ENCODE data around the gene CNGB1.

DNA sequence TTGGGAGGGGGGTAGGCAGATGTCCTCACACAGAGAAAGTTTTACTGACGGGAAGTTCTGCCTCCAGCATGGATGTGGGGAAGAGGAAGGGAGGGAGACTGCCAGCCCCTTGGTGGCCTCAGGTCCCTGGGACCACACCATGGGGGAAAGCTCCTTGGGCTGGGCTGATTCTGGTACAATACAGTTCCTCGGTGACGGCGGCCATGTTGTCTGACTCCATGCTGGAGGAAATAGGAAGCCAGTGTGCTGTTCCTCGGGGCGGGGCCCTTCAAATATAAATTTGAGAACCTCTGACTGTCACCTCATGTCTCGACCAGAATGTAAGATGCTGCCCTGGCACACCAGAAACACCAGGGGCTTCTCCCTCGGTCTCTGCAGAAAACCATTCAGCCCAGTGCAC, 66.8 kb downstream of the CNGB1 start:
- TF ChIP-seq, protein P1, sequence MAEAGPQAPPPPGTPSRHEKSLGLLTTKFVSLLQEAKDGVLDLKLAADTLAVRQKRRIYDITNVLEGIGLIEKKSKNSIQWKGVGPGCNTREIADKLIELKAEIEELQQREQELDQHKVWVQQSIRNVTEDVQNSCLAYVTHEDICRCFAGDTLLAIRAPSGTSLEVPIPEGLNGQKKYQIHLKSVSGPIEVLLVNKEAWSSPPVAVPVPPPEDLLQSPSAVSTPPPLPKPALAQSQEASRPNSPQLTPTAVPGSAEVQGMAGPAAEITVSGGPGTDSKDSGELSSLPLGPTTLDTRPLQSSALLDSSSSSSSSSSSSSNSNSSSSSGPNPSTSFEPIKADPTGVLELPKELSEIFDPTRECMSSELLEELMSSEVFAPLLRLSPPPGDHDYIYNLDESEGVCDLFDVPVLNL (CRISPR knock-in tag; IDR thresholded peaks at IDR 0.05; ENCODE audit: borderline replicate concordance, low read depth) = no peak
- TF ChIP-seq, protein P2, sequence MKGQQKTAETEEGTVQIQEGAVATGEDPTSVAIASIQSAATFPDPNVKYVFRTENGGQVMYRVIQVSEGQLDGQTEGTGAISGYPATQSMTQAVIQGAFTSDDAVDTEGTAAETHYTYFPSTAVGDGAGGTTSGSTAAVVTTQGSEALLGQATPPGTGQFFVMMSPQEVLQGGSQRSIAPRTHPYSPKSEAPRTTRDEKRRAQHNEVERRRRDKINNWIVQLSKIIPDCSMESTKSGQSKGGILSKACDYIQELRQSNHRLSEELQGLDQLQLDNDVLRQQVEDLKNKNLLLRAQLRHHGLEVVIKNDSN (CRISPR knock-in tag; IDR thresholded peaks at IDR 0.05) = no peak
- TF ChIP-seq, protein P3, sequence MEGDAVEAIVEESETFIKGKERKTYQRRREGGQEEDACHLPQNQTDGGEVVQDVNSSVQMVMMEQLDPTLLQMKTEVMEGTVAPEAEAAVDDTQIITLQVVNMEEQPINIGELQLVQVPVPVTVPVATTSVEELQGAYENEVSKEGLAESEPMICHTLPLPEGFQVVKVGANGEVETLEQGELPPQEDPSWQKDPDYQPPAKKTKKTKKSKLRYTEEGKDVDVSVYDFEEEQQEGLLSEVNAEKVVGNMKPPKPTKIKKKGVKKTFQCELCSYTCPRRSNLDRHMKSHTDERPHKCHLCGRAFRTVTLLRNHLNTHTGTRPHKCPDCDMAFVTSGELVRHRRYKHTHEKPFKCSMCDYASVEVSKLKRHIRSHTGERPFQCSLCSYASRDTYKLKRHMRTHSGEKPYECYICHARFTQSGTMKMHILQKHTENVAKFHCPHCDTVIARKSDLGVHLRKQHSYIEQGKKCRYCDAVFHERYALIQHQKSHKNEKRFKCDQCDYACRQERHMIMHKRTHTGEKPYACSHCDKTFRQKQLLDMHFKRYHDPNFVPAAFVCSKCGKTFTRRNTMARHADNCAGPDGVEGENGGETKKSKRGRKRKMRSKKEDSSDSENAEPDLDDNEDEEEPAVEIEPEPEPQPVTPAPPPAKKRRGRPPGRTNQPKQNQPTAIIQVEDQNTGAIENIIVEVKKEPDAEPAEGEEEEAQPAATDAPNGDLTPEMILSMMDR (IDR thresholded peaks at IDR 0.05) = no peak
- no peak for TF ChIP-seq TCF7 (CRISPR knock-in tag; IDR thresholded peaks at IDR 0.05; ENCODE audit: low read depth)
- TF ChIP-seq ZNF416 (CRISPR knock-in tag; IDR thresholded peaks at IDR 0.05) = no peak
- TF ChIP-seq ZNF423 (CRISPR knock-in tag; IDR thresholded peaks at IDR 0.05) = no peak
- TF ChIP-seq, protein P4, sequence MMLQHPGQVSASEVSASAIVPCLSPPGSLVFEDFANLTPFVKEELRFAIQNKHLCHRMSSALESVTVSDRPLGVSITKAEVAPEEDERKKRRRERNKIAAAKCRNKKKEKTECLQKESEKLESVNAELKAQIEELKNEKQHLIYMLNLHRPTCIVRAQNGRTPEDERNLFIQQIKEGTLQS (CRISPR knock-in tag; conservative IDR thresholded peaks at IDR 0.05) = no peak
- TF ChIP-seq, protein P5, sequence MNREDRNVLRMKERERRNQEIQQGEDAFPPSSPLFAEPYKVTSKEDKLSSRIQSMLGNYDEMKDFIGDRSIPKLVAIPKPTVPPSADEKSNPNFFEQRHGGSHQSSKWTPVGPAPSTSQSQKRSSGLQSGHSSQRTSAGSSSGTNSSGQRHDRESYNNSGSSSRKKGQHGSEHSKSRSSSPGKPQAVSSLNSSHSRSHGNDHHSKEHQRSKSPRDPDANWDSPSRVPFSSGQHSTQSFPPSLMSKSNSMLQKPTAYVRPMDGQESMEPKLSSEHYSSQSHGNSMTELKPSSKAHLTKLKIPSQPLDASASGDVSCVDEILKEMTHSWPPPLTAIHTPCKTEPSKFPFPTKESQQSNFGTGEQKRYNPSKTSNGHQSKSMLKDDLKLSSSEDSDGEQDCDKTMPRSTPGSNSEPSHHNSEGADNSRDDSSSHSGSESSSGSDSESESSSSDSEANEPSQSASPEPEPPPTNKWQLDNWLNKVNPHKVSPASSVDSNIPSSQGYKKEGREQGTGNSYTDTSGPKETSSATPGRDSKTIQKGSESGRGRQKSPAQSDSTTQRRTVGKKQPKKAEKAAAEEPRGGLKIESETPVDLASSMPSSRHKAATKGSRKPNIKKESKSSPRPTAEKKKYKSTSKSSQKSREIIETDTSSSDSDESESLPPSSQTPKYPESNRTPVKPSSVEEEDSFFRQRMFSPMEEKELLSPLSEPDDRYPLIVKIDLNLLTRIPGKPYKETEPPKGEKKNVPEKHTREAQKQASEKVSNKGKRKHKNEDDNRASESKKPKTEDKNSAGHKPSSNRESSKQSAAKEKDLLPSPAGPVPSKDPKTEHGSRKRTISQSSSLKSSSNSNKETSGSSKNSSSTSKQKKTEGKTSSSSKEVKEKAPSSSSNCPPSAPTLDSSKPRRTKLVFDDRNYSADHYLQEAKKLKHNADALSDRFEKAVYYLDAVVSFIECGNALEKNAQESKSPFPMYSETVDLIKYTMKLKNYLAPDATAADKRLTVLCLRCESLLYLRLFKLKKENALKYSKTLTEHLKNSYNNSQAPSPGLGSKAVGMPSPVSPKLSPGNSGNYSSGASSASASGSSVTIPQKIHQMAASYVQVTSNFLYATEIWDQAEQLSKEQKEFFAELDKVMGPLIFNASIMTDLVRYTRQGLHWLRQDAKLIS (CRISPR knock-in tag; IDR thresholded peaks at IDR 0.05; ENCODE audit: borderline replicate concordance) = no peak

Measured in WTC11 (cell line).